Testis (tissue), 2 donors: ENCODE results near the gene PLEKHG5.

Experiments
- POLR2A ChIP-seq: fragments of 450-650 bp; IDR thresholded peaks from one replicate; pipeline ENCODE4 v1.6.1; 2017; ENCODE audit warnings: antibody characterized with exemption, mild to moderate bottlenecking, moderate library complexity
- TF ChIP-seq, protein P1 (sequence below), 3 experiments: fragments of 450-650 bp in 2 of 3; fragments of 200-600 bp in 1 of 3; sonication (generic) in 1 of 3; IDR thresholded peaks; one replicate each; pipeline ENCODE4 v1.5.1; 2016 to 2019; ENCODE audit warnings: antibody characterized with exemption in 3 of 3, mild to moderate bottlenecking in 2 of 3, moderate library complexity in 1 of 3

DNA sequence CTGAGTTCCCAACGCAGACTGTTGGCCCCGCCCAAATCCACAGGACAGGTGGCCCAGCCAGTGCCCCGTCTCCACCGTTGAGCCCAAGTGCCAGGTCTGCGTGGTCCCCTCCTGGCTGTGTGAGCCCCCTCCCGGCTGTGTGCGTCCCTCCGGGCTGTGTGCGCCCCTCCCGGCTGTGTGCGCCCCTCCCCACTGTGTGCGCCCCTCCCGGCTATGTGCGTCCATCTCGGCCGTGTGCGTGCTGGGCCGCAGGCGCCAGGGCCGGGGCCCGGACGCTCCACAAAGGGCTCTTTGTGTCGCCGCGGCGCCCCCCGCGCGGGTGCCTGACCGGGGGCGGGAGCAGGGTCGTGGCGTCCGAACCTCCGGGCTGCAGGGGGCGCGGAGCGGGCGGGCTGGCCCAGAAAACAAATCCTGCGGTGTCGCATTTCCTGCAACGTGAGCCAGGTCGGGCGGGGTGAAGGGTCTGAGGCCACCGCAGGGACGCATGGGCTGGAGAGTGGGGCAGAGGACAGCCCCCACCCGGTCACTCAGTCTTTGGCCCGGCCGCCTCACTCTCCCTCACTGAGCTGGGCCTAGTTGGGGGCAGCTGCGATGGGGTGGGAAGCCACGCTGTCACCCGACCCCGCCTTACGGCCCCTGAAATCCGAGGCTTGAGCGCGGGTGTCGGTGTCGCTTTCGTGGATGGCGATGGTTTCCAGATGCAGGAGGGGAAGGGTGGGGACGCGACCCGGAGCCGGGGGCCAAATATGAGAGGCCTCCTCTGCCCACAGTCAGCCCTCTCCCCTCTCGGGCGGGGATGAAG is 44.2 kb downstream of the PLEKHG5 start:
- TF ChIP-seq, protein P1, sequence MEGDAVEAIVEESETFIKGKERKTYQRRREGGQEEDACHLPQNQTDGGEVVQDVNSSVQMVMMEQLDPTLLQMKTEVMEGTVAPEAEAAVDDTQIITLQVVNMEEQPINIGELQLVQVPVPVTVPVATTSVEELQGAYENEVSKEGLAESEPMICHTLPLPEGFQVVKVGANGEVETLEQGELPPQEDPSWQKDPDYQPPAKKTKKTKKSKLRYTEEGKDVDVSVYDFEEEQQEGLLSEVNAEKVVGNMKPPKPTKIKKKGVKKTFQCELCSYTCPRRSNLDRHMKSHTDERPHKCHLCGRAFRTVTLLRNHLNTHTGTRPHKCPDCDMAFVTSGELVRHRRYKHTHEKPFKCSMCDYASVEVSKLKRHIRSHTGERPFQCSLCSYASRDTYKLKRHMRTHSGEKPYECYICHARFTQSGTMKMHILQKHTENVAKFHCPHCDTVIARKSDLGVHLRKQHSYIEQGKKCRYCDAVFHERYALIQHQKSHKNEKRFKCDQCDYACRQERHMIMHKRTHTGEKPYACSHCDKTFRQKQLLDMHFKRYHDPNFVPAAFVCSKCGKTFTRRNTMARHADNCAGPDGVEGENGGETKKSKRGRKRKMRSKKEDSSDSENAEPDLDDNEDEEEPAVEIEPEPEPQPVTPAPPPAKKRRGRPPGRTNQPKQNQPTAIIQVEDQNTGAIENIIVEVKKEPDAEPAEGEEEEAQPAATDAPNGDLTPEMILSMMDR (IDR thresholded peaks at IDR 0.05) = no peak
- no peak for TF ChIP-seq POLR2A
